Right ventricle myocardium inferior (tissue), 1 donor: ENCODE results near the gene ADAMTS7. TPM values are rescaled to one million over a fixed set of nuclear protein-coding genes. Genes with fewer than 3 reads are reported as not detected.
"Not testable (repeated sequence)": the region's sequence is repeated elsewhere in the genome, so short reads cannot be mapped to it uniquely, and the experiment has no call there.

ENCODE experiments used
- ATAC-seq: fragments of 200-7000 bp; cut with Tn5 transposase; one replicate; pipeline ENCODE4 v1.9.1; 2020; ENCODE audit warnings: mild to moderate bottlenecking, moderate library complexity
- DNase-seq: peaks from one replicate; pipeline ENCODE4 v3.0.0; 2021; ENCODE audit errors: missing footprints
- intact Hi-C: fragments of 100-400 bp; cut with DNase I; formaldehyde crosslinking; loops from one replicate; pipeline ENCODE4 v1.11.0; 2022
- total RNA-seq: library from RNA; stranded (reverse); fragmentation: NEBNext Ultra II Directional; extraction: Animal tissue kit (Norgen Biotek cat#: 25700); gene quantifications from one replicate; pipeline ENCODE4 v1.2.1, GENCODE V29; 2021
- donor health status: DM: no; HTN: yes; CAD: no; lungs with severe emphysema.

Gene ADAMTS7
- total RNA-seq, 1 donor from 2014 or later: 32.1 TPM

- intact Hi-C loops: no loop called here
- ATAC-seq (no peak), DNase-seq (no peak)
These were observed 25.9 kb upstream of the ADAMTS7 start for GRCh38 chr15:78837131-78837530.

- ATAC-seq: no peak
These were observed 25.1 kb upstream of the ADAMTS7 start for GRCh38 chr15:78836333-78836732.

GRCh38 chr15:78831229-78832207, 20.3 kb upstream of the ADAMTS7 start:
- ATAC-seq (no peak), DNase-seq (no peak)

More at GRCh38 chr15:78836333-78836732, 25.1 kb upstream of the ADAMTS7 start:
- DNase-seq: no peak
- intact Hi-C loops: no loop called here

GRCh38 chr15:78830514-78831228, 19.4 kb upstream of the ADAMTS7 start:
- intact Hi-C loops: no loop called here
- DNase-seq: no peak
- ATAC-seq: no peak

More at GRCh38 chr15:78831229-78832207, 20.3 kb upstream of the ADAMTS7 start:
- intact Hi-C loops: no loop called here

GRCh38 chr15:78828920-78829319, 17.7 kb upstream of the ADAMTS7 start:
- no peak for DNase-seq
- peak; percentile 14 for ATAC-seq
- intact Hi-C loops: no loop called here

- intact Hi-C loops: no loop called here
- ATAC-seq: no peak
- no peak for DNase-seq
These were observed 11.2 kb upstream of the ADAMTS7 start for GRCh38 chr15:78822514-78822913.

- intact Hi-C loops: loop anchor here (5.0 to 10.0 kb wide), 3 partner anchors 60 to 187 kb away; partner anchors contain the start of genes CHRNA3 and MORF4L1
- DNase-seq (no peak), ATAC-seq (no peak)
These were observed 540 bp upstream of the ADAMTS7 start for GRCh38 chr15:78811825-78812183.

GRCh38 chr15:78810362-78811123, 721 bp downstream of the ADAMTS7 start:
- DNase-seq: peak; percentile 84
- ATAC-seq: peak; percentile 32
- intact Hi-C loops: loop anchor here (5.0 to 10.0 kb wide), 3 partner anchors 58 to 186 kb away; partner anchors contain the start of genes CHRNA3 and MORF4L1

- intact Hi-C loops: loop anchor here (5.0 to 10.0 kb wide), 3 partner anchors 58 to 185 kb away; partner anchors contain the start of genes CHRNA3 and MORF4L1
- peak; percentile 7 for ATAC-seq
- DNase-seq: no peak
These were observed 1.3 kb downstream of the ADAMTS7 start for GRCh38 chr15:78810003-78810361.

- DNase-seq: no peak
- peak; percentile 67 for ATAC-seq
- intact Hi-C loops: loop anchor here (2.0 kb wide), 1 partner anchor 48 kb away; no protein-coding TSS in a partner anchor
These were observed 2.7 kb downstream of the ADAMTS7 start for GRCh38 chr15:78808550-78808949.

GRCh38 chr15:78807359-78807758, 3.9 kb downstream of the ADAMTS7 start:
- intact Hi-C loops: no loop called here
- ATAC-seq (no peak), DNase-seq (no peak)

- ATAC-seq: peak; percentile 24
- intact Hi-C loops: no loop called here
- no peak for DNase-seq
These were observed 6.9 kb downstream of the ADAMTS7 start for GRCh38 chr15:78804391-78804792.

- ATAC-seq: no peak
- DNase-seq: no peak
- intact Hi-C loops: no loop called here
These were observed 10.5 kb downstream of the ADAMTS7 start for GRCh38 chr15:78800806-78801205.

GRCh38 chr15:78800189-78800588, 11.1 kb downstream of the ADAMTS7 start:
- intact Hi-C loops: no loop called here
- ATAC-seq: no peak
- no peak for DNase-seq

GRCh38 chr15:78799102-78799501, 12.2 kb downstream of the ADAMTS7 start:
- DNase-seq, ATAC-seq, intact Hi-C loops: not testable (repeated sequence)

GRCh38 chr15:78798355-78798754, 12.9 kb downstream of the ADAMTS7 start:
- intact Hi-C loops, DNase-seq: not testable (repeated sequence)
- peak; percentile 85 for ATAC-seq

- ATAC-seq (peak; percentile 20), DNase-seq (no peak)
- intact Hi-C loops: no loop called here
These were observed 13.3 kb downstream of the ADAMTS7 start for GRCh38 chr15:78797951-78798350.

- intact Hi-C loops: no loop called here
- DNase-seq (no peak), ATAC-seq (no peak)
These were observed 14.8 kb downstream of the ADAMTS7 start for GRCh38 chr15:78796510-78796909.

- ATAC-seq (no peak), DNase-seq (no peak)
- intact Hi-C loops: no loop called here
These were observed 16.2 kb downstream of the ADAMTS7 start for GRCh38 chr15:78795043-78795442.
